Activated CD8-positive, alpha-beta memory T cell treated with anti-CD3 and anti-CD28 coated beads, Interleukin-2, amount 50 U/mL, for 1 hour (primary cell): ENCODE data around the gene ARHGEF7.

ENCODE experiments used
- DNase-seq: peaks from one replicate; pipeline ENCODE4 v3.0.0-alpha.2; 2020; ENCODE audit errors: extremely low read depth

The ARHGEF7 gene

GRCh38 chr13:111298214-111298975 lies 183.3 kb downstream of the ARHGEF7 start:
- DNase-seq = no peak

- DNase-seq = no peak
These were observed 187.1 kb downstream of the ARHGEF7 start for GRCh38 chr13:111302045-111302726.

GRCh38 chr13:111303559-111303958 lies 188.4 kb downstream of the ARHGEF7 start:
- no peak for DNase-seq

DNA sequence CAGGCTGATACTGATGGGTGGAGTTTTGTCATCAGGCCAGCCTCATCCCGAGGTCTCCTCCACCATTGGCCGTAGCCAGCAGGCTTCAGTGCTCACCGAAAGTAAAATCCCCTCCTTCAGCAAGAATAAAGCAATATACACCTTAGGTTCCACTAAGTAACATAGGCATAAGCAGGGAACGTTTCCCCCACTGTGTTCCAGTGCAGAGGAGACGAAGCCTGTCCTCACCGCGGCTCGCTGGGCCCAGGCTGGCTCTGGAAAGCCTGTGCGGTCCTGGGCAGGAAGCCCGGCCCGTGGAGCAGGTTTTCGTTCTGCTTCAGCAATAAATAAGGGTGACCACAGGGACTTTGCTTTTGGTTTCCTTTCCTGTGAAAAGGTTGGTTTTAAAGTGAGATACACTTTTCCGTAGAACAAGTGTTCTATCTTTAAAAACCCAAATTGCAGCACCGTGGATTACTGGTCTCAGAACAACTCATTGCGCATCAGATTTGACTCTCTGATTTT lies 189.0 kb downstream of the ARHGEF7 start:
- no peak for DNase-seq

DNA sequence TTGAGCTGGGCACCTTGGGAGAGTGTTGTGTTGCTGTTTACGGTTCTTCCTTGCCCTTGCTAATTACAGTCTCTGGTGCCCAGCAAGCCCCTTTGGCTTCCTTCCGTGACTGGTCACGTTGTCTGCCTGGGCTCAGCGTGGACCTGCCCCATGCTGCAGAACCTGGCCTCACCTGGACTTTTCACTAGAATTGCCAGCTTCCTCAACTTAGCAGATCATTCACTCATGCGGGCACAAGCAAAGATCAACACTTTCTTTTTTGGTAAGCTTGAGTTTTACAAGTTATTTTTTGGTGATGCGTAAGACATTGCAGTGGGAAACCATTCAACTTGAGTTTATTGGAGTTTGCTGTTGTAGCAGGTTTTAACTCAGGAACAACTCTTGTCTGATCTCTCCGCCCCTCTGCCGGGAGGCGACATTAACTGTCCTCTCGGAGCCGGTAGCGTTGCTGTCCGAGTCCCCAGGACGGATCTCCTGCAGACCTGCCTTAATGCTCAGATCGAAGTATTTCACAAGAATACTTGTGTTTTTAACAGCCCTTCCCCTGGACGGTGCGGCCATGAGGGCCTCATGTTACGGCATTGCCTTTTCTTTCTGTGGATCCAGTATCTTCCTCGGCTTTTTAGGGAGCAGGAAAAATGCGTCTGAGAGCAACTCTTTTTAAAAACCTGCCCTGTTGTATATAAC lies 189.6 kb downstream of the ARHGEF7 start:
- no peak for DNase-seq

DNA sequence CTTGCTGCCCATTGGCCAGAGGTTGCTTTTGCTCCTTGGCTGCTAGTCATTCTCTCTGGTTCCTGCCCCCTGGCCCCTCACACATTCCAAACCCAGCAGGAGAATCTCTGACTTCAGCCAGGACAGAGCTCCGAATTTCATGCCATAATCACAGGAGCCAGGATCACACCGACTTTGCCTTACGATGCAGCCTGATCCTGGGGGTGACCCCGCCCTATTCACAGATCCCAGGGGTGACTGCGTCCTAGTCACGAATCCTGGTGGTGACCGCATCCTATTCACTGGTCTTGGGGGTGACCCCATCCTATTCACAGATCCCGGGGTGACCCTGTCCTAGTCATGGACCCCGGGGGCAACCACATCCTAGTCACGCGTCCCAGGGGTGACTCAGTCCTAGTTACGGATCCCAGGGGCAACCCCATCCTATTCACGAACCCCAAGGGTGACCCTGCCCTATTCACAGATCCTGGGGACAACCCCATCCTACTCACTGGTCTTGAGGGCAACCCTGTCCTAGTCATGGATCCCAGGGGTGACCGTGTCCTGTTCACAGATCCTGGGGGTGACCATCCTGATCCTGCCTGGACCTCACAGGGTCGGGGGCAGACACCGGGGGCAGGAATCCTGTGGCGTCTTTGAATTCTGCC lies 198.0 kb downstream of the ARHGEF7 start:
- no peak for DNase-seq

GRCh38 chr13:111313911-111314425 lies 198.9 kb downstream of the ARHGEF7 start:
- DNase-seq = no peak

DNA sequence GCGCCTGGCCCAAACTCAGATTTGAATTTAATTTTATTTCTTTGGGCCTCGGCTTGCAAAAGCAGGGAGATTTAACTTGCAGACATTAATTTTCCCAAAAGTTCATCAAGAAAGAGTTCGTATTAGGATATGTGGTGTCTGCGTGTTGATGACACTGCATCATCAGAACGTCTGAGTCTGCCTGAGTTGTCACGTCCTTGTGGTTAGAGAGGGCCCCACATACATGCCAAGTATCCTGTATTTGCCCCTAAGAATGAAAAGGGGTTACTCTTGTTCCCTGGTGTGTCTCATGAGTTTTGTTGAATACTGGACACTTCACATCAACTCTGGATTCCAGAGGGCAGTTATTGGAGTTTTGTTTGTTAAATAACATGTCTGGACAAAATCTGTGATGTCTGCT lies 199.7 kb downstream of the ARHGEF7 start:
- DNase-seq = no peak

DNA sequence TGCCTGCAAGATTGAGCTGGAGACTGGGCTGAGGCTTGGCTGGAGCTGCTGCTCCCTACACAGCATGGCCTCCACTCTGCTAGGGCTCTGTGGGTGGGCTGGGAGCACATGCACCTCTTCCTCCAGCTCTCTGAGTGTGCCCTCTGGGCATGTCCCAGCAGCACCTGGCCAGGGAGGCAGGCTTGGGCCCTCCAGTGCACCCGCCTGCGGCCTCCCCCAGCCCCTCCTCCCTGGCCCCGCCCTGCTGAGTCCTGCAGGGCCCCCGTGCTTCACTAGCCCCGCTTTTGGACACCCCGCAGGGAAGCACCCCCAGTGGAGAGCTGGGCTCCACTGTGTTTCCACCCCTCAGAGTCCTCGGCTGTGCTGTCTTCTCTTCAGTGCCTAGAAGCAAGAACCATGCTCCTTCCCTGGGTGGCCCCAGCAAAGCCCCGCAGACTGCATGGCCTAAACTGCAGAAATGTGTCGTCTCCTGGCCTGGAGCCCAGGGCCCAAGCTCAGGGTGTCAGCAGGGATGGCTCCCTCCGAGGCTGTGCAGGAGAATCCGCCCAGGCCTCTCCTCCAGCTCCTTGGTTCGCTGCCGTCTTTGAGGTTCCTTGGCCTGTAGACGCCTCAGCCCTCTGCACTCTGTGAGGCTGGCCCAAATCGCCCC lies 200.4 kb downstream of the ARHGEF7 start:
- no peak for DNase-seq

DNA sequence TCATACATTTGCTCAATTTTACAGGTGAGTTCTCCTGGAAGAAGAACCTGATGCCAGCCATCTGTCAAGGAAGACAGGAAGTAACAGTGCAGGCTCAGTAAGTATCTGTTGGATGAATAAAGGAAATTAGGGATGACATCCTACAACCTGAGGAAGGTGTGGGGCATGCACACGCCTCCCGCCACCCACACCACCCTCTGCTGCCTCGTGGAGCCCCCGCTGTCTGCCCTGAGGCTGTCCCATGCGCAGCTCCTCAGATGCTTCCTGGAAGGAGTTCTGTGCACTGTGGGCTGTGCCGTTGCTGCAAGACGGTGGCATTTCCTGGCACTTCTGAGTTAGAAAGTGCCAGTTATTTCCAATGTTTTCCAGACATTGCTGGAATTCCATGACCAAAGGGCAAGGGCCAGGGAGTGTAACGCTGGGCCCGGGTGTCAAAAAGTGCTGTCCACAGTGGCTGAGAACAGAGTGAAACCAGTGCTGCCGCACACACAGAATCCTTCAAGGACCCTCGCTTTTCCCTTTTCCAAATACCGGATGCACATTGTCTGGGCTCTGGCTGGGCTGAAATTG lies 201.1 kb downstream of the ARHGEF7 start:
- no peak for DNase-seq

DNA sequence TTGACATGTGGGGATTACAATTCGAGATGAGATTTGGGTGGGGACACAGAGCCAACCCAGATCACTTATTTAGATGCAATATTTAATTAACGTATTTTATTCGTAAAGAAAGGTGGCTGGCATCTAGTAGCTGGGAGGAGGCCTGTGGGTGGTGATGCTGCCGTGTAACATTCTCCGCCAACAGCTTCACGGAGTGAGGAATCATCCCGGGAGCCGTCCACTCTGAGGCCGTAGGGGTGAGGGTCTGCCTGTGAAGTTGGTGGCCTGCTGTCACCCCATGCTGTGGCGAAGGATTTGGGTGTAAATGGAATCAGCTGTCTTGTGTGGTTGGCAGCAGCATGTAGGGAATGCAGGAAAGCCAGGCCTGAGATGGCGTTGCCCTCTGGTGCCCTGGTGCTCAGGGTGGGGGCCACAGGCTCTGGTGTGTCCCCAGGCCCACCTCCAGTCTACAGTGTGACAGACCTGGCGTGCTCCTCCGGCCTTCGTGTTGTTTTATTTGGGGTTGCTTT lies 202.0 kb downstream of the ARHGEF7 start:
- no peak for DNase-seq

- no peak for DNase-seq
These were observed 202.6 kb downstream of the ARHGEF7 start for GRCh38 chr13:111317571-111318345.

DNA sequence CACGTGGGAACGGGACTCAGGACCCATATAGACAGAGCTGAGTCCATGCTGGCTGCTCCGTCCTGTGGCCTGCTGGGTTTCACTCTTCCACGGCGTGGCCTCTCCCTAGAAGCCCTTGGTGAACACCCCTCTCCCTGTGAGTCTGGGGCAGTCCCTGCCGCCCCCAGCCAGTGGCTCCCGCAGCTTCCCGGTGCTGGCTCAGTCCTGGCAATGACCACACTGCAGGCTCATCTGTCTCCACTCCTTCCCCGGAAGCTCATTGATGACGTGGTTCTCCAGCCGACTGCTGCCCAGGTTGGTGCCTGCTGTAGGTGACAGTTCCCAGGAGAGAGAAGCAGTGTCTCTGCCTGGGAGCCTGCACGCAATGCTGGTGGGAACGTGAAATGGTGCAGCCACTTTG lies 203.3 kb downstream of the ARHGEF7 start:
- DNase-seq = no peak

- no peak for DNase-seq
These were observed 204.4 kb downstream of the ARHGEF7 start for GRCh38 chr13:111319521-111319920.

DNA sequence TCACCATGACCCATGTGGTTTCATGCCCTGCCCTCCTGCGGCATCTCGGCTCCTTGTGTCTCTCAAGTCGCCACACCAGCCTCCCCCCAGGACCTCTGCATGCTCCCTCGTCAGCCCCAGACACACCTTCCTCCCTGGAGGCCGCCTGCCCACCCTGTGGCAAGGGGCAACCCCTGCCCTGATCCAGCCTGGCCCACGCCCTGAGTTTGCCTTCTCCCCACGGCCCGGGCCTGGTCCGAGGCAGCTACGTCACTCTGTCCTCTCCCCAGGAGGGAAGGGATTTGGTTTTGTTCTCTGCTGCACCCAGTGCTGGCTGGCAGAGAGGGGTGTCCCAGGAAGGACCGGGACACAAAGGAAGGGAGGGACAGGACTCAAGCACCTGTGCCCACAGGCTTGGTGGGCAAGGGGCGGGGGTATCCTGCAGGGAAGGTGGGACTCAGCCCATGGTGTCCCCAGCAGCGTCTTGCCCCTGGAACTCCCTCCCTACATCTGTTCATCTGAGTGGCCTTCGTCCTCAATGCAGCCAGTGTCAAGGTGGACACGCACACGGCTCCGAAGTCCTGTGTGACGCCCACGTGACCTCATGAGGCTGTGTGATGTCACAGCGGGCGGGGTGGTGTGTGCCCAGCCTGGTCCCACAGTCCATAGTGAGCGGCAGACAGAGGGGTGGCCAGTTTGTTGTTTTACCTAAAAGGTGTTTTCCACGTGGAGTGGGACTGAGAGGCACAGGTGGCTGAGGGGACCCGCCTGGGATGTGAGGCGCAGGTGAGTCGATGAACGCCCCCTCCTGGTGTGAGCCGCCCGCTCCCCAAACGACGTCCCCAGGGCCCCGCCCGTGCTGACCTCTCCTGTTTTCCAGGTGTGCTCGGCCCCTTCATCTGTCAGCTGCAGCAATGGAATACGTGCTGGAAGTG lies 205.1 kb downstream of the ARHGEF7 start, which contains the start of gene TEX29:
TEX29 (plus strand) TSS at position 645 of the 914 bp plus-strand sequence; CDS start at position 894, 249 bp downstream.
- no peak for DNase-seq

- no peak for DNase-seq
These were observed 207.1 kb downstream of the ARHGEF7 start for GRCh38 chr13:111322001-111322915.

- DNase-seq = no peak
These were observed 207.8 kb downstream of the ARHGEF7 start for GRCh38 chr13:111322916-111323331.

GRCh38 chr13:111323549-111323948 lies 208.4 kb downstream of the ARHGEF7 start:
- DNase-seq = no peak
